Inflammatory macrophage (primary cell): ENCODE measurements around the gene IKZF2.

ENCODE experiments used
- DNase-seq, 2 donors: peaks; one replicate each; pipeline ENCODE4 v3.0.0-alpha.2; 2020 to 2022

Gene IKZF2

GRCh38 chr2:213152065-213152794 is 818 bp upstream of the IKZF2 start:
- DNase-seq: peak; percentile 27 to 52

GRCh38 chr2:213150315-213151097 is 906 bp downstream of the IKZF2 start:
- no peak for DNase-seq

GRCh38 chr2:213149949-213150314 is 1.5 kb downstream of the IKZF2 start:
- DNase-seq: no peak

- no peak for DNase-seq
Measured at GRCh38 chr2:213149294-213149875, 2.0 kb downstream of the IKZF2 start.

GRCh38 chr2:213148572-213149261 is 2.7 kb downstream of the IKZF2 start:
- DNase-seq: no peak

DNA sequence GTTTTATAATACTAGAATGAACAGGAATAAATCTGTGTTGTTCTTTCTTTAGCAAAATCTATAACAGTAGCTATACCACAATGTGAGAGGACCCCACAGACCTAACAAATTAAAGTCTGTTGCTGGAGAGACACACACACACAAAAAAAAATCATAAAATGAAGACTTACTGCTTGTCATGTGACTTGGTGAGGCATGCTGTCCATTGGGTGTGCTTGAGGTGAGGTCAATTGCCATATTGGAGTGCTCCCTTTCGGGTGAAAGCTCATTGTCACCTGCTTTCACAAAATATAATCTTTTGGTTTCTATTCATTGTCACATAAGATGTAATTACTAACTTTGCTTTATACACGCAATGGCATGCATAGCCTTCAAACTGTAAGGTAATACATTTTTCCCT is 3.9 kb downstream of the IKZF2 start:
- DNase-seq: no peak

GRCh38 chr2:213145715-213146242 is 5.6 kb downstream of the IKZF2 start:
- no peak for DNase-seq

- DNase-seq: no peak
Measured at GRCh38 chr2:213137064-213137463, 14.3 kb downstream of the IKZF2 start.

DNA sequence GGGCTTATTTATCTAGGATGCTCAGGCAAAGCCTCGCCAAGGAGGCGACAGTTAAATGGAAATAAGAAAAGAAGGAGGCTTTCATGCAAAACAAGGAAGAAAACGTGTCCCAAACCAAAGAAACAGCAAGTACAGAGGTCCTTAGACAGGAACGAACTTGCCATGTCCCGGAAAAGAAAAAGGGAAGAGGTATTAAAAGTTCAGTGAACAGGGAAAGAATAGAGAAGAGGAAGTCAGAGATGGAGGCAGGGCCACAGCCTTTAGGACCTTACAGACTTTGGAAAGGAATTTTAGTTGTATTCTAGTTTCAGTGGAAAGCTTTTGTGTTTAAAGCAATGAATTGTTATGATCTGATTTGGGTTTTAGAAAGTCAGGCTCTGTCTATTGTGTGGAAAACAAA is 22.1 kb downstream of the IKZF2 start:
- DNase-seq: peak; percentile 7 to 68

DNA sequence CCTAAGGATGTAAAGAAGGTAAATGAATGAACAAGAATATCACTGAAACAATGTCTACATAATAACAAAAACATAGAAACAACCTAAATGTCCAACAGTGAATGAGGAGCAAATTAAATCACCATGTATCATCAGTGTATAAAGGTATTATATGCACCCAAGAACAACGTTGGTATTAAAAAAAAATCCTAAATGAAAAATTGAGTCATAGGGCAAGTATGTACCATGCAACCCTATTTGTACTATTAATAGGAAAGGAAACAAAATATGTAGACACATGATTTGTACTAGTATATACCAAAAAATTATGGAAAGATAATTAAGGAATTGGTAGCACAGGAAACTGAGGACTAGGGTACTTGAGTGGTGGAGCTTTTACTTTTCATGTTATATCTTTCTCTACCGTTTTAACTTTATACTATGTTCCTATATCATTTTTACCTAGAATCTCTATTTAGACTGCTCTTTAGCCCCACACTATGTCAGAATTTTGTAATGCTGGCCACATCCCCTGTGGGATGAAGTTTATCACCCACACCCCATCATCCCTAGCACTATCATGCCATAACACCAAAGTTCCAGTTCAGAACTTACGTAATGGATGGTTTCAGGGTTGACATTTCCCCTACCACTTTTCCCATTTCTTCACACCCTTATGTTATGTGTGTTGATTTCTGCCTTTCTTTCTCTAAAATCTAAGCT is 25.6 kb downstream of the IKZF2 start:
- peak; percentile 8 to 10 for DNase-seq

- DNase-seq: no peak
Measured at GRCh38 chr2:213122725-213123124, 28.7 kb downstream of the IKZF2 start.

GRCh38 chr2:213121690-213122089 is 29.7 kb downstream of the IKZF2 start:
- DNase-seq: no peak

GRCh38 chr2:213119061-213119809 is 32.2 kb downstream of the IKZF2 start:
- peak in 1 of 2 donors; percentile 6 for DNase-seq

- no peak for DNase-seq
Measured at GRCh38 chr2:213108308-213108707, 43.1 kb downstream of the IKZF2 start.

DNA sequence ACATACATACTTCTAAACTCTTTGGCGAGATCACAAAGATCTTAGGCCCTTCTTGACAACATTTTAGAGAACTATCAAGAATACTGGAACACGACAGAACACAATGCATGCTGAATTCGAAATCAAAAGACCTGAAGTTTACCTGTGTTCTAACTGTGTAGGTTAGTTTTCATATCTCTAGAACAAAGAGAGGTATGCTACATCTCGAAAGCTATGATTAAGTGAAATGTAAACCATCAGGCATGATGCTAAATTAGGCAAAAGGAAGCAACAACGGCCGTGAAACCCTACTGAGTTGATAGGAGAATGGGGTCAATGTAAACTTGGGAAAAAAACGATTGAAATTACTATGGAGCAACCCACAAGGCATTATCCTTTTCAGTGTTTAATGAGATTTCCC is 43.7 kb downstream of the IKZF2 start:
- no peak for DNase-seq

DNA sequence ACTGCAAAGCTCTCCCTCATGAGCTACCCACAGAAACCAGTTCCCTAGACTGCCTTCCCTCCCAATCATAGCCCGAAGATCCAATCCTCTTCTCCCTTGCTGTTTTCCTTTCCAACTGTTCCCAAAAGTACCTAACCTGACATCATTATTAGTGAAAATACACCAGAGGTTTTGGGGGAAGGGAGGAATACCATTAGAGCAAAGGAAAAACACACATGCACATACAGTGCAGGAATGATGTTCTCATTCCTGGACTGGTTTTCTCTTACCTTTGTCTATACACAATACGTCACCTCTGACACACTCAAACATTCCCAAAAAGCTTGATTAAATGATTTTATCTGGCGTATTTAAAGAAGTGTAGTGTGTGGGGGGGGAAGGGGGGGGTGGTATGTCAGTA is 46.2 kb downstream of the IKZF2 start:
- DNase-seq: no peak

DNA sequence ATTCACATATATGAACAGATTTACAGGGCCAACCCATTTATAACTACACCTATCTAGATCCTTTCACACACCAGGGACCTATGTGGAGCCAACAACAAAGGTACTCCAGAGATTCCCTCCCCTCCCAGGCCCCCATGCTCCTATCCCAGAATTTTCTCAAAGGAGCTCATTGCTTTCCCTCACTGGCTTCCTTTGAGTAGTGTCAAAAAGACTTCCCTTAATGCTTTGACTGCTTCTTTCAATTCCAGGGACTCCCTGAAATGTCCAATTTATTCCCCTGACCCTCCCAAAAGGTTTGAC is 46.6 kb downstream of the IKZF2 start:
- DNase-seq: no peak

DNA sequence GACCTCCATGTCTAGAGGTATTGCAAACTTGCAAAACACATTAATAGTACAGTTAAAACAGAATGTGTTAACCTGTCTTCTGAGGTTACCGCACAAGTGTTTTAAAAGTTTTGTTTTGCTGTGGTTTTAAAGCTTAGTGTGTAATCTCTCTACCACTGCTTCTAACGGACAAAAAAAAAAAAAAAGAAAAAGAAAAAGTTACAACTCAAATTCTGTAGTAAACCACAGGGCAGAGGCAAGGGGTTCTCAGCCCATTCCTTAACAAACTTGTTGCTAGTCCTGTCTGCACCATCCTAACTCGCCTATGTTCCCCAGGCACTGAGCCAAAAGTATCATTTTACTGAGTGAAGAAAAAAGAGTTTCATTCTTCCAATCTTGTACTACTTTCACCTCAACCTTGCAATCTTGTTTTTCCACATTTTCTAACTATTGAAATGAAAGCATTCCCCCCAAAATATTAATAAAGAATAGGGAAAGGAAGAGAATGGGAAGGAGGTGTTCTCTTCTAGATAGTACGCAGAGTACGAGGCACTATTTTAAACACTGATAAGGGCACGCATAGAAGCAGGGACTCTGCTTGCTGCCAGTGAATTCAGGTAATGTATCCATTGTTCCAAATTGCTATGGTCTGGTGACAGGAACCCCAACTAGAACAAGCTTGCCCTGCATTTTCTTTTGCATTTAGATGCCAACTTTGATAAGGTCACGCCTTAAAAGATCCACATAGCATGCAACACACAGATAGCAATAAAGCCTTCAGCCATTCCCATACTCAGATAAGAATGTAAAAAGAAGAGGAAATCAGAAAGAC is 47.1 kb downstream of the IKZF2 start:
- DNase-seq: no peak

DNA sequence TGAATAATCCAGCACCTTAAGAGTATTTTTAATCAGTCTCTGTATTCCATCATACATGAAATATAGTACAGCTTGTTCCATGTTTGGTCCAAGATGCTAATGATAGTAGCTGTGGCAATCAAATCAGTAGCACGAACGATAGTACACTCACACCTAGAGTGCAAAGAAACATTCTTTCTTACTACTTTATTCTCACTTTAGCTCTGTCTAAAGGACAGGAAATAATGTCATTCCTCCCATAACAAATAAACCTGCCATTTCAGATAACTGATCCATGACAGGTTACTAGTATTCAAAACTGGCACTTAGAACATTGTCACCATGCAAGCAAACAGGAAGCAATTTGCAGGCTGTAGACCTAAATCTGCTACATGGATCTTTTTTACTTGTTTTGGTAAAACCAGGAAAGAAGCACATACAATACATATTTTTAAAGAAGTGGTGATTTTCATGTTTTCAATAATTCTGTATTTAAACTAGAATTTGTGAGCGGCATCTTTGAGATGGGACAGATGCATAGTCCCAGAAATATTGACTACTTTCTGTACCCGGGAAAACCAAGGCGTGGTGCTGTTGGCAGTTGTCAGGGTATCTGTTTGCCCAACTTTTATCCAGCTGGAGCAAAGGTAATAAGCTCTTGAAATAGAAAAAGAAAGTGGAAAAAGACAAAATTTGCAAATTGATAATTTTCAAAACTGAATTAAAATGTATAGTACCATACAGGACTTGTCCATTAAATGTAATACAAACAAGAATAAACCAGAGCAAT is 49.5 kb downstream of the IKZF2 start:
- DNase-seq: no peak

DNA sequence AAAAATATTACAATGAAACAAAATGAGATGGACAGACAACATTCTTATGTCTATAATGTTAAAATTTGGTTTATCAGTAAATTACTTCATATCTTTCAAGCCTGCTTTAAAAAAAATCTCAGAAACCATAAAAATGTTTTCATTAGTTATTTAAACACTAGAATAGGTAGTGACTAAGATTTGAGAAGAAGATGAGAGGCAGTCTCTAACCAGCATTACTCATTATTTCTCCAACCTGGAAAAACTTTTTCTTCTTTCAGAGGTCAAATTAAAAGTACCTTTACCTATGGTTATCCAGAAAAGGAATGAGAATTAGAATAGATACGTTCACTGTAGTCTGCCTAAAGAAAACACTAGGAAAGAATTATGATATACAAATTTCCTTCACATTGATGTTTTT is 50.3 kb downstream of the IKZF2 start:
- no peak for DNase-seq
